ENCODE data around the gene PKNOX2. TPM values are rescaled to one million over a fixed set of nuclear protein-coding genes. Genes with fewer than 3 reads are reported as not detected.

PKNOX2 gene
- total and polyA plus RNA-seq, 9 donors: 10.6 to 42.3 (median 30.0) TPM

DNA sequence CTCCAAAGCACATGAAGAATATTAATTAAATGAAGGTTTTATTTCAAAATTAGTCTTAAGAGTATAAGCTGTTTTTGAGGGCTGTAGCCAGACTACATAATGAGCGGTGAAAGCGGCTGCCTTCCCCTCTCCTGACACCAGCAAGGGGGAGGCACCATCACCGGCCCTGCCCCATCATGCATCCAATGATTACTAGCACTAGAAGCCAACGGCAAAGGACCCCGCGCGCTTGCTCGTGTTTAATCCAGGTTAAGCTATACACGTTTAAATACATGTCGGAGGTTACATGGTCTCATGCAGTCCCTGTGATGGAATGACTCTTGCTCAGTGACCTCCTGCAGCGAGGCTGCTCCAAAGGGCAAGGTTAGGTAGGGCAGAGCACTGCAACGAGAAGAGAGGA is 281.2 kb downstream of the PKNOX2 start:
- intact Hi-C loops (cut with DNase I): no loop called here
- no peak overlapping the region for H3K27ac ChIP-seq
- DNase-seq: no peak
- TF ChIP-seq CTCF (IDR thresholded peaks at IDR 0.05): no peak
- TF ChIP-seq POLR2A (IDR thresholded peaks at IDR 0.05): no peak
- no peak for TF ChIP-seq EP300 (IDR thresholded peaks at IDR 0.05)
- whole genome bisulfite sequencing, 3 donors: 85 to 89% (median 86%) methylated on average over 12 of the region's 12 CpGs
- no peaks in the 10 kb centered on the region for H3K4me1 ChIP-seq (ENCODE audit: insufficient read depth)
- H3K27me3 ChIP-seq: no peaks in the 10 kb centered on the region
- no peaks in the 10 kb centered on the region for H3K36me3 ChIP-seq
- no peaks in the 10 kb centered on the region for H3K9me3 ChIP-seq
- no peak overlapping the region for H3K4me3 ChIP-seq

DNA sequence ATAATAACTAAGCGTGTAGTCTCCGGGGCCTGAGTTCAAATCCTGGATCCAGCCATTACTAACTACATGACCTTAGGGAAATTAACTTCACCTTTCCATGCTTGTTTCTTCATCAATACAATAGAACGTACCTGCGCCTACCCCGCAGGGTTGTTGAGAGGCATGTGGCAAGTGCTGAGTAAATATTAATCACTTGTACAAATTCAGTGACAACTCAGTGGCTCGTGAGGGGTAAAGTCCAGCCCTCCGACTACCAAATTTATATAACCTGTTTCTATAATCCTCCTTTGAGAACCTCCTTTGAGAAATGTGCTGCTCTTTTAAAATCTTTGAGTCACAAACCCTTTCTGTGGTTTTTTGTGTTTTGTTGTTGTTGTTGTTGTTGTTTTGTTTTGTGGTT is 281.7 kb downstream of the PKNOX2 start:
- H3K4me3 ChIP-seq: no peak overlapping the region
- H3K9me3 ChIP-seq: no peaks in the 10 kb centered on the region
- DNase-seq: no peak
- no peak for TF ChIP-seq POLR2A (IDR thresholded peaks at IDR 0.05)
- no peak for TF ChIP-seq CTCF (IDR thresholded peaks at IDR 0.05)
- TF ChIP-seq EP300 (IDR thresholded peaks at IDR 0.05): no peak
- no peaks in the 10 kb centered on the region for H3K36me3 ChIP-seq
- peaks cover under 1% of the 10 kb centered on the region for H3K4me1 ChIP-seq (ENCODE audit: insufficient read depth)
- WGBS, 3 donors: 95 to 97% (median 96%) methylated on average over 7 of the region's 7 CpGs
- intact Hi-C loops (cut with DNase I): no loop called here
- H3K27ac ChIP-seq: no peak overlapping the region
- H3K27me3 ChIP-seq: no peaks in the 10 kb centered on the region

GRCh38 chr11:125447721-125448120 is 283.2 kb downstream of the PKNOX2 start:
- Histone ChIP-seq H3K9me3 (no peaks in the 10 kb centered on the region), H3K36me3 (no peaks in the 10 kb centered on the region), H3K4me1 (ENCODE audit: insufficient read depth) (peaks cover 7% of the 10 kb centered on the region), H3K27me3 (no peaks in the 10 kb centered on the region), H3K27ac (no peak overlapping the region), H3K4me3 (no peak overlapping the region)
- 76 to 82% (median 80%) methylated on average over 6 of the region's 6 CpGs for WGBS, 3 donors
- TF ChIP-seq EP300 (IDR thresholded peaks at IDR 0.05): no peak
- no peak for TF ChIP-seq CTCF (IDR thresholded peaks at IDR 0.05)
- no peak for TF ChIP-seq POLR2A (IDR thresholded peaks at IDR 0.05)
- intact Hi-C loops (cut with DNase I): no loop called here
- no peak for DNase-seq

DNA sequence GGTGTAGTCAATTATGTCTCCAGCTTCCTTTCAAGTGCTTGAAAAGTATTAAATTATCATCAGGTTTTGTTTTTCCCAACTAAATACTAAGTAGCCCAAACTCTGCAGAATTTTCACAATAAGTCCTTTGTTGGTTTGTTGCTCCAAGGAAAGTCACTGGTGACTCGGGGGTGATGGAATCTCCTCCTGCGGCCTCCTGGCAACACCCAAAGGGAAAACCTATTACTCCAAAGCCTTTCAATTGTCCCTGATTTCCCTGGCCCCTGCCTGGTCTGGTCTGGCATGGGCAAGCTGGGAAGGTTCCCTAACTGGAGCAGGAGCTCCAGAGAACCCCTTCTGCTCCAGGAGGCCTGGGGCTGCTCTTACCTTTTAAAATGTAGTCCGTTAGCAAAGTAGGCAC is 283.6 kb downstream of the PKNOX2 start:
- intact Hi-C loops (cut with DNase I): no loop called here
- Histone ChIP-seq H3K4me1 (ENCODE audit: insufficient read depth) (peaks cover 7% of the 10 kb centered on the region), H3K27ac (no peak overlapping the region)

More for the DNA sequence above, 283.6 kb downstream of the PKNOX2 start:
- WGBS, 3 donors: 85 to 88% (median 86%) methylated on average over 3 of the region's 3 CpGs
- H3K27me3 ChIP-seq: no peaks in the 10 kb centered on the region
- TF ChIP-seq POLR2A (IDR thresholded peaks at IDR 0.05): no peak
- no peak for TF ChIP-seq CTCF (IDR thresholded peaks at IDR 0.05)
- TF ChIP-seq EP300 (IDR thresholded peaks at IDR 0.05): no peak
- H3K9me3 ChIP-seq: no peaks in the 10 kb centered on the region
- no peaks in the 10 kb centered on the region for H3K36me3 ChIP-seq
- H3K4me3 ChIP-seq: no peak overlapping the region
- DNase-seq: no peak

All from ovary (tissue), 9 donors.